ES-I3 (cell line): ENCODE measurements around the gene PPP1R27.
"Not testable (repeated sequence)": the region's sequence is repeated elsewhere in the genome, so short reads cannot be mapped to it uniquely, and the experiment has no call there.

Experiments
- H3K36me3 ChIP-seq: 2 replicates; pipeline ENCODE4 v1.6.1; 2013; ENCODE audit warnings: mild to moderate bottlenecking, low read length, control low read depth, moderate library complexity; ENCODE audit not compliant: insufficient read depth
- H3K4me1 ChIP-seq: 2 replicates; pipeline ENCODE4 v1.6.1; 2013; ENCODE audit warnings: mild to moderate bottlenecking, control low read depth, low read length; ENCODE audit not compliant: insufficient read depth
- H3K9ac ChIP-seq: 2 replicates; pipeline ENCODE4 v1.6.1; 2013; ENCODE audit warnings: low read depth, mild to moderate bottlenecking, low read length, moderate library complexity
- H3K9me3 ChIP-seq: 2 replicates; pipeline ENCODE4 v1.6.1; 2013; ENCODE audit warnings: mild to moderate bottlenecking, low read length, moderate library complexity; ENCODE audit not compliant: control insufficient read depth, insufficient read depth

Gene PPP1R27

DNA sequence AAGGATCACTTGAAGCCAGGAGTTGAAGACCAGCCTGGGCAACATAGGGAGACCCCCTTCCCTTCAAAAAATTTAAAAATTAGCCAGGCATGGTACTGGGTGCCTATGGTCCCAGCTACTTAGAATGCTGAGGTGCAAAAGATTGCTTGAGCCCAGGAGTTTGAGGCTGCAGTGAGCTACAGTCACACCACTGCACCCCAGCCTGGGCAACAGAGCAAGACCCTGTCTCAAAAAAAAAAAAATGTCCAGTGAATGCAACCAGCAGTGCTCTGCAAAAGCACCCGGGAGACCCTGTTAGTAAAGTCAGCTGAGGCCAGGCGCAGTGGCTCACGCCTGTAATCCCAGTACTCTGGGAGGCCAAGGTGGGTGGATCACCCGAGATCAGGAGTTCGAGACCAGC, 5.2 kb upstream of the PPP1R27 start:
- not testable (repeated sequence) for H3K4me1 ChIP-seq, H3K9ac ChIP-seq, H3K9me3 ChIP-seq
- H3K36me3 ChIP-seq = peaks cover 19% of the 10 kb centered on the region

DNA sequence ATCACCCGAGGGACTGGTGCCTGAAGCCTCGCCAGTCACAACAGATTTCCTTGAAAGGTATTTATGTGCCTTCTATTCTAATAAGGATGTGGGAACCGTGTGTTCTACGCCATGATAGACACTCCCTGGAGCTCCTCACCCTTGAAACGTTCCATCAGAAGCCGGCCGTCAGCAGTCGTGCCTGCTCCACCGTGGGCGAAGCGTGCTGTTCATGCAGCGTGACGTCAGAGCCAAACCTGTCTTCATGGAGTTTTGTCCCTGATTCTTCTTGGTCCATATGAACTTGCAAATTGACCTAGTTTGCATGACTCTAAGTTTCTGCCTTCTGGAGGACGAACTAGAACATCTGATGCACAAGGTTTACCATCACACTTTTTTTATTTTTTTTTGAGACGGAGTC, 4.5 kb upstream of the PPP1R27 start:
- no peak overlapping the region for H3K9ac ChIP-seq
- no peaks in the 10 kb centered on the region for H3K9me3 ChIP-seq
- peaks cover 3% of the 10 kb centered on the region for H3K4me1 ChIP-seq
- H3K36me3 ChIP-seq = peaks cover 13% of the 10 kb centered on the region

DNA sequence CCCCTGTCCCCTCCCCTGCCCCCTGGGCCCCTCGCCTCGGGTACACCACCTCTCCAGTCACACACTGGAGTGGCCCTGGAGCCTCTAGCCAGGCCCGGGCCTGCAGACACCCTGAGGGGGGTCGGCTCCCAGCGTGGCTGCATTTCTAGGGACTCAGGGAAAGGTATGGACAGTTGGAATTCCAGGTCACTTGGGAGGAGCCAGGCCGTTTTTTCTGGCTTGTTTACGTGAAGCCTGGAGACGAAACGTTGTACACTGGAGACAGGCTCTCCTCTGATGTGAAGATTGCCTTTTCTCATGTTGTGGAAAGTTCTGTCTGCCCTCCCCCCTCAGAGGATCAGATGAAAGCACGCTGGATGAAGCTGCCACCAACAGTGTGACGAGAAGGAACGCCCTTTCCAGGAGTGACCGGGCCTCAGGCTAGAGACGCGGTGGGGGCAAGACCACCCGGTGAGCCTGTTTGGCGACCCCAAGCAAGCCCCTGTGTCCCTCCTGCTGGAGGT, 4.0 kb upstream of the PPP1R27 start:
- peaks cover 3% of the 10 kb centered on the region for H3K4me1 ChIP-seq
- H3K36me3 ChIP-seq = peaks cover 9% of the 10 kb centered on the region
- H3K9me3 ChIP-seq = no peaks in the 10 kb centered on the region
- H3K9ac ChIP-seq = no peak overlapping the region

DNA sequence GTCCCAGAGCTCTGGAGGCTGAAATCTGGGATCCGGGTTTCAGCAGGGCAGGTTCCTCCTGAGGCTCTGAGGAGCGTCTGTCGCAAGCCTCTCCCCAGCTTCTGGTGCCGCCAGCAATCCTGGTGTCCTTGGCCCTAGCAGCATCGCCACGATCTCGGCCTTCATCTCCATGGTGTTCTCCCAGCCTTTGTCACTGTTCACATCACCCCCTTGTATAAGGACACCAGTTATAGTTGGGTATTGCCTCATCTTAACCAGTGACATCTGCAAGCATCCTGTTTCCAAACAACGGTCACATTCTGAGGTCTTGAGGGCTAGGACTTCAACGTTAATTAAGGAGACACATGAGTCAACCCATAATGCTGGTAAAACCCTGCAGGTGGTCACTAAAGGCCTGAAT, 2.8 kb upstream of the PPP1R27 start:
- Histone ChIP-seq H3K4me1 (peaks cover 3% of the 10 kb centered on the region), H3K9me3 (no peaks in the 10 kb centered on the region), H3K36me3 (peaks cover 3% of the 10 kb centered on the region; the same call in 1 of the 2 replicates), H3K9ac (no peak overlapping the region)

DNA sequence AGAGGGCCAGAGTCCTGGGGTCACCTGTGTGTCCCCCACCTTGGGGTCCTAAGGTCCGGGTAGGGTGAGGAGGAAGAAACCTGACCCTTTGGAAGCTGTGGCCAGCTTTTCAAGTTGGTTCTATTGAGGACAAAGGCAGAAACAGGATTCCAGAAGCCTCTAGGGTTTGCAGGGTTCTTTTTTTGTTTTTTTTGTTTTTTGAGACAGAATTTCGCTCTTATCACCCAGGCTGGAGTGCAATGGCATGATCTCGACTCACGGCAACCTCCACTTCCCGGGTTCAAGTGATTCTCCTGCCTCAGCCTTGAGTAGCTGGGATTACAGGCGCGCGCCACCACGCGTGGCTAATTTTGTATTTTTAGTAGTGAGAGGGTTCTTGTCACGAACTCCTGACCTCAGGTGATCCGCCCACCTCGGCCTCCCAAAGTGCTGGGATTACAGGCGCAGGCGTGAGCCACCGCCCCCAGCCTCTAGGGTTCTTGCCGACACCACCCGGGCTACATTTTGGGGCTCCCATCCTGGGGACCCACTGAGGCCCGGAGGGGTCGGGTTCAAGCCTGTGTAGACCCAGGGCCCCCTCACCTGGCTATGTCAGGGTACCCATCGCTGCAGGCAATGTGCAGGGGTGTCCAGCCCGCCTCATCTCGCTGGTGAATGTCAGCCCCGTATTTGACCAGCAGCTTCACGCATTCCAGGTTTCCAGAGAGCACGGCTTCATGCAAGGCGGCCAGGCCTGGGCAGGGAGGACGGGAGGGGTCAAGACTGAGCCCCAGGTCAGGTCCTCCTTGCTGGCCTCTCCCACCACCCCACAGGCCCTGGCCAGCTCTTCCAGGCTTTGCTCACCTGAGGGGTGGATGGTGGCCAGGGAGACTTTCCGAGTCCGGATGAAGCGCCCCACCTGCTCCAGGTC, 674 bp downstream of the PPP1R27 start:
- Histone ChIP-seq H3K4me1 (peaks cover 3% of the 10 kb centered on the region), H3K9ac (peak overlapping the region; percentile 91), H3K36me3 (no peaks in the 10 kb centered on the region), H3K9me3 (no peaks in the 10 kb centered on the region)

DNA sequence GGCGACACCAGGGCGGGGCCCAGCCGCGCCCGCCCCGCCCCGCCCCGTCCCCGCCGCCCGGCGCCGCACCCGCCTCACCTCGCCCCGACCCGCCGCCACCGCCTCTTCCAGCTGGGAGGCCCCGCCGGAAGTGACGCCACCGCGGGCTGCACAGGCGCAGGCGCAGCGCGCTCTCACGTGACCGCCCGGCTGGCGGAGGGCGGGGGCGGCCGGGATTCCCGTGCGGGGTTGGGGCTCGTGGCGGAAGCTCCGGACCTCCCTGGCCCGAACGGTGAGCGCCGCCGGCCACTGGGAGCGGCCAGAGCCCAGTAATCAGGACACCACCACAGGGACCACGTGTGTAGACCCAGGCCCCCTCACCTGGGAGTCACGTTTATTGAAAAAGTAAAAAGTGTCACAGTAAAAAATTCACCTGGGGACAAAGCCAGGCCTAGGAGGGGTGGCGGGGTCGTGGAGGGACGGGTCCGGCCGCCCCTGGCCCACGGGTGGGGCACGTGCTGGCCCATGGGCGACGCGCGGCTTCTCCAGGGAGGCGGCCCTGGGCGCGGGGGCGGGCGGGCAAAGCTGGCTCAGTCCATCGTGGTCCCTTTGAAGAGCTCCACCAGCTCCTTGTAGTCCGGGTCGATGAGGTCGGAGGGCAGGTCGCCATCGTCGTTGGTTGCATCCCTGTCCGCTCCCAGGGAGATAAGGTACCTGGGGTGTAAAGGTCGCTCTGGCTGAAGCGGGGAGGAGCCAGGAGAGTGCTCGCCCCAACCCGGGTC, 1.5 kb downstream of the PPP1R27 start, which contains the start of gene MCRIP1:
MCRIP1 (minus strand) TSS at position 132 of the 761 bp plus-strand sequence. CDS start 8,785 bp downstream, outside the sequence.
- no peaks in the 10 kb centered on the region for H3K36me3 ChIP-seq
- H3K4me1 ChIP-seq = peaks cover 6% of the 10 kb centered on the region; the same call in 1 of the 2 replicates
- H3K9me3 ChIP-seq = no peaks in the 10 kb centered on the region
- H3K9ac ChIP-seq = peak within 1 kb of the TSS; percentile 91

DNA sequence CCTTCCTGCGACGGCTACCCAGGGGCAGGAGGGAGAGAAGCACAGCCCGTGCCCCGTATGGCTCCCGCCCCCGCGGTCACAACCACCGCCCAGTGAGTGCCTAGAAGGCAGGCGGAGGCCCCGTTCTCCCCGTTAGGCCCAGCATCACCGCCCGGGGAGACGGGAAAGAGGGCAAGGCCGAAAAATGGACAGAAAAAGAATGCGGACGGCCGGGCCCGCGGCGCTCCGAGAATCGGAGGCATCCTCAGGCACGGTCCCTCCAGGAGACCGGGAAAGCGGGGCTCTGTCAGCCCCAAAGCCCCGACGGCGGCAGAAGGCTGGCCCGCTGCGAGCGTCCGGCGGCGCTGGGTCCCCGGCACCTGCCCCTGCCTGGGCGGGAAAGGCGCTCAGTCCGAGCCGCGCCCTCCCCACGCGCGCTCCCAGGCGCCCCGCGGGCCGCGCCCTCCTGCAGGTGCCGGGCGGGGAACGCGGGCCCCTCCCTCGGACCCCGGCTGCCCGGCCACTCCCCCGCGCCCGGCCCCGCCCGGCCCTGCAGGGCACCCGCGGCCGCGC, 2.2 kb downstream of the PPP1R27 start:
- Histone ChIP-seq H3K4me1 (peaks cover 6% of the 10 kb centered on the region; the same call in 1 of the 2 replicates), H3K9ac (peak overlapping the region; percentile 90), H3K9me3 (no peaks in the 10 kb centered on the region)

DNA sequence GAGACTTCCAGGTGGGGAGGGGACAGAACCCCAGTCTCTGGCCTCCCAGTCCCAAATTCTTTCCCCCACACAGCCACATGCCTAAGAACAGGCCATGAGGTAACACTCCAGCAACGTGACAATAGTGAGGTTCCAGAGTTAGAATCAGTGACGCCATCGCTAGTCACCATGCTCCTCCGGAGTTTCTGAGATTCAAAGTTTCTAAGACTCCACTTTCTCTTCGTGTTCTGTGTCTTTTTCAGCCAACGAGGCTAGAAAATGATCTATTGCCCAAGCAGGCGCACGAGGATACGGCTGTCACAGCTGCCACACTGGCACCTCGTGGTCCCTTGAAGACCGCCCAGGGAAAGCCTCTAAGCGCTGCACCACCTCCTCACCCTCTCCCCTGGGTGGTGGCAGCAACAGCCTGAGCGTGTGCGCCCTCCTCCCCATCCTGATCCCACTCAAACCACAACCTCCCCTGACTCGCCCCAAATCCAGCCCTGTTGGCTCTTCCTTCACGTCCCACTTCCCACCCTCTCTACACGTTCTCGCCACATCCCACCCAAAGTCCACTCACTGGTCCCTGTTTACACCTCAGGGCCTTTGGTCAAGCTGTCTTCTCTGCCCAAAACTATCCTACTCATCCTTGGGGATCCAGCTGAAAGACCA, 2.8 kb downstream of the PPP1R27 start:
- H3K9me3 ChIP-seq = no peaks in the 10 kb centered on the region
- no peaks in the 10 kb centered on the region for H3K36me3 ChIP-seq
- peak overlapping the region; percentile 90 for H3K9ac ChIP-seq
- H3K4me1 ChIP-seq = peaks cover 6% of the 10 kb centered on the region; the same call in 1 of the 2 replicates

More for the DNA sequence above, 2.2 kb downstream of the PPP1R27 start:
- no peaks in the 10 kb centered on the region for H3K36me3 ChIP-seq

DNA sequence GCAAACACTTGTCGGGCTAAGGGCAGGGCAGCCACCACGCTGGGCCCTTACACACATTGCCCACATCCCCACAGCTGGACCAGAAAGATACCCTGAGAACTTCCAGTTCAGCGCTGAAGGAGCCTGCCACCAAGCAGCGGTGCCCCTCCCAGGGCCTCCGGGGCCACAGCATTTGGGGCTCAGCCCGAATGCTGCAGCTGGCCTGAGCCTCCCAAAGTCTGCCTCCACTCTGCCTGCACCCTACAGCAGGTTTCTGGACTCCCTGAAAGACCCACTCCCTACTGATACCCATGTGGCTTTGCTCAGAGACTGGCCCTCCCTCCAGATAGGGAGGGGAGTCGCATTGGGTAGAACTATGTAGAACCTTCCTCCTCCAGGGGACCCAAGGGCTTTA, 3.3 kb downstream of the PPP1R27 start:
- Histone ChIP-seq H3K9ac (no peak overlapping the region), H3K9me3 (no peaks in the 10 kb centered on the region), H3K36me3 (no peaks in the 10 kb centered on the region), H3K4me1 (peaks cover 6% of the 10 kb centered on the region; the same call in 1 of the 2 replicates)

DNA sequence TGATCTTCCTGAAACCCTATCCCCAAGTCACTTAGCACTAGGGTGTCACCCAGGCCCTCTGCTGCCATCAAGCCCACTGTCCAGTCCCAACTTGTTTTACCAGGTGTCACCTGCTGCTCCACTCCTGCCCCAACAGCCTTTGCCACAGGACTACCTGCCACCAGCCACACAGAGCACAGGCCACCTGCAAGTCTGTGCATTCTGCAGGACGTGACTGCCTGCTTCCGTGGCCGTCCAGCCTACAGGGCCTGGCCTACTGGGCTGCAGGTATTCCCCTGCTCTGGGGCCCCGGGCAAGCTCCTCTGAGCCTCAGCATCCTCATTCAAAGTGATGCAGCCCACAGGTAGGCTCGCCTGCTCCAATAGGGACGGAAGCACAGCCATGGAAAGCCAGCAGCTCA, 5.0 kb downstream of the PPP1R27 start:
- H3K9ac ChIP-seq = no peak overlapping the region
- no peaks in the 10 kb centered on the region for H3K36me3 ChIP-seq
- peaks cover 9% of the 10 kb centered on the region; the same call in 1 of the 2 replicates for H3K4me1 ChIP-seq
- no peaks in the 10 kb centered on the region for H3K9me3 ChIP-seq

DNA sequence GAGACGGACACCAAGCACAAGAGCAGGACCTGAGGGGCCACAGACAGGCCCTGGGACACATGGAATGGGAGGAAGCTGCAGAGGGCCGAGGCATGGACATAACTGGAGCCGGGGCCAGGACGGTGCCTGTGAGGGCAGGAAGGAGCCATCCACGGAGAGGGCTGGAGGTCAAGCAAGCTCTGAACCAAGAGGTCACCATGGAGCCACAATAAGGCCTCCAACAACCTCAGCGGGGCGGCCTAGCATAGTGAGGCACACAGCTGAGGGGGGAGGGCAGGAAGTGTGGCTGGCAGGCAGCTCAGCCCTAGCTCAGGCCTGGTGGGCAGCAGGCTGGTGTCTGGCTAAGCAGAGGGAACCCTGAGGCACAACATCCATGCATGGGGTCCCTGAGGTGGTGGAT, 6.2 kb downstream of the PPP1R27 start:
- H3K9me3 ChIP-seq = no peaks in the 10 kb centered on the region
- H3K4me1 ChIP-seq = peaks cover 9% of the 10 kb centered on the region; the same call in 1 of the 2 replicates
- H3K36me3 ChIP-seq = no peaks in the 10 kb centered on the region
- no peak overlapping the region for H3K9ac ChIP-seq

DNA sequence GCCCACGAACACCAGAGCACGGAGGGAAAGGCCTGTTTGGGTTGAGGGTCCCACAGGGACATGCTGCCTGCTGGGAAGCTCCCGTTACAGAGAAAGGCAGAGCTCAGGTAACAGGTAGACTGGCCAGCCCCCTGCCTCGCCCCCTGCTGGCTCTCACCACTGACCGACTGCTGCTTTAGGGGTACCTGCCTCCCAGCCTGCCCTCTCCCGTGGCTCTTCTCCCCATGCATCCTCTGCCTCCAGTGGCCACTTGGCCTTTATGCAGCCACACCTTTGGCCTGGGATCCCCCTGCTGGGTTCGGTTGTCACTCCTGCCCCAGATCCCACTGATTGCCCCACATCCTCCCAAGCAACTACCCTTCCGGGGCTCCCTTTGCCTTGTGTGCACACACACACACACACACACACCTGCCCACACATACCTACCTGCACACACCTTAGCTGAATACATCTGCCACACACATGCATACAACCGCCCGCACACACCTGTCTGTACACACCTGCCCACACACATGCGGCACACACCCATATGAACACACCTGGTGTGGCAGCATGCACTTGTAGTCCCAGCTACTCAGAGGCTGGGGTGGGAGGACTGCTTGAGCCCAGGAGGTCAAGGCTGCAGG, 8.9 kb downstream of the PPP1R27 start:
- no peak overlapping the region for H3K9ac ChIP-seq
- no peaks in the 10 kb centered on the region for H3K9me3 ChIP-seq
- H3K36me3 ChIP-seq = no peaks in the 10 kb centered on the region
- peaks cover 9% of the 10 kb centered on the region; the same call in 1 of the 2 replicates for H3K4me1 ChIP-seq

DNA sequence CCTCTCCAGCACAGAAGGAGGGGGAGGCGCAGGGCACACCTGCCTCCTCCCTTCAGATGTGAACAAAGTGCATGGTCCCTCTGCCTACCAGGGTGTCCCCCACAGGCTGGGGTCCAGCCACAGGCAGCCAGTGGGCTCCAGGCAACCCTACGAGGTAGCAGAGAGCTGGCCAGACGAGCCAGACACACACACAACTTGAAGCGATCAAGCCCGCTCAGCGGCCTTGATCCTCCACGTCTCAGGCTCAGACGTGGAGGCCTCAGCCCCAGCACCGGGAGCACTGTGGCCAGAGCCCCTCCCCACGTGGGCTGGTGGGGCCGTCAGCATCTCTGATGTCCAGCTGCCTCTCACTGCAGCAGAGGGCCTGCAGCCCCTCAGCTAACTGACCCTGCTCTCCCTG, 10.3 kb downstream of the PPP1R27 start:
- Histone ChIP-seq H3K9ac (no peak overlapping the region), H3K36me3 (no peaks in the 10 kb centered on the region), H3K9me3 (no peaks in the 10 kb centered on the region), H3K4me1 (peaks cover 9% of the 10 kb centered on the region; the same call in 1 of the 2 replicates)
